Endothelial cell of umbilical vein (primary cell): ENCODE measurements around the gene DAZL. TPM values are rescaled to one million over a fixed set of nuclear protein-coding genes. Genes with fewer than 3 reads are reported as not detected.

Source experiments
- BruUV-seq: library from RNA; stranded (reverse); fragments of 400-500 nt; replicated peaks from 2 replicates; lab custom pipeline; 2021; lab: Mats Ljungman, UMichigan
- CTCF ChIA-PET: fragments of 300-600, 350-600 bp; sonication (Branson Sonifier 250); formaldehyde crosslinking; loops from one replicate; lab custom pipeline; 2021; ENCODE audit warnings: antibody characterized with exemption, inconsistent platforms; lab: Charles Lee
- POLR2A ChIA-PET: fragments of 300-600, 350-600 bp; sonication (Branson Sonifier 250); formaldehyde crosslinking; loops from one replicate; lab custom pipeline; 2021; ENCODE audit warnings: antibody characterized with exemption, inconsistent platforms; lab: Charles Lee
- DNase-seq: peaks from one replicate; pipeline ENCODE4 v3.0.0-alpha.2; 2011; ENCODE audit warnings: low read depth, low spot score
- FAIRE-seq: peaks from 2 replicates; lab custom pipeline; 2011; peaks lifted over from hg19 to GRCh38; lab: Jason Lieb, UNC
- H2AFZ ChIP-seq: 2 replicates; pipeline ENCODE4 v1.6.0; 2012; ENCODE audit warnings: low read depth, low read length, control low read depth, inconsistent platforms
- H3K27ac ChIP-seq: 2 replicates; pipeline ENCODE4 v1.5.1; 2011; ENCODE audit warnings: low read depth, mild to moderate bottlenecking, control low read depth, low read length, moderate library complexity; ENCODE audit not compliant: insufficient read depth
- H3K27me3 ChIP-seq, 2 experiments: 2 replicates each; pipeline versions ENCODE4 v1.6.0 to v1.6.1; 2011; ENCODE audit warnings: low read length in 2 of 2, mixed read lengths in 1 of 2; ENCODE audit not compliant: control insufficient read depth in 2 of 2, insufficient read depth in 2 of 2
- H3K36me3 ChIP-seq, 2 experiments: 2 replicates in 1 of 2; 3 replicates in 1 of 2; pipeline ENCODE4 v1.5.1; 2011; ENCODE audit warnings: low read length in 2 of 2, mild to moderate bottlenecking in 1 of 2, moderate library complexity in 1 of 2; ENCODE audit not compliant: control insufficient read depth in 2 of 2, insufficient read depth in 2 of 2; ENCODE audit errors: extremely low read depth in 1 of 2
- H3K4me1 ChIP-seq: 3 replicates; pipeline ENCODE4 v1.5.1; 2011; ENCODE audit warnings: mild to moderate bottlenecking, low read length; ENCODE audit not compliant: control insufficient read depth, insufficient read depth; ENCODE audit errors: extremely low read depth
- H3K4me2 ChIP-seq: 2 replicates; pipeline ENCODE4 v1.6.1; 2011; ENCODE audit warnings: low read length, control low read depth, mixed read lengths; ENCODE audit not compliant: insufficient read depth
- H3K4me3 ChIP-seq, 3 experiments: fragments of 200-600 bp in 1 of 3; sonication (generic), shearing (Covaris generic) in 1 of 3; replicated peaks in 1 of 3; 2 replicates each; pipeline ENCODE4 v1.5.1; 2011 to 2016; ENCODE audit warnings: control low read depth in 3 of 3, low read length in 3 of 3, mild to moderate bottlenecking in 2 of 3, inconsistent platforms in 1 of 3, low read depth in 1 of 3, moderate library complexity in 1 of 3; ENCODE audit not compliant: insufficient read depth in 1 of 3
- H3K79me2 ChIP-seq: 2 replicates; pipeline ENCODE4 v1.6.0; 2012; ENCODE audit warnings: low read length, inconsistent platforms; ENCODE audit not compliant: control insufficient read depth, insufficient read depth
- H3K9ac ChIP-seq: replicated peaks from 2 replicates; pipeline ENCODE3; 2011; ENCODE audit warnings: low read length, control low read depth; ENCODE audit not compliant: insufficient read depth; ENCODE audit errors: extremely low read depth
- H3K9me1 ChIP-seq: replicated peaks from 3 replicates; pipeline ENCODE4 v1.6.0; 2011; ENCODE audit warnings: mild to moderate bottlenecking, low read length; ENCODE audit not compliant: control insufficient read depth, insufficient read depth; ENCODE audit errors: extremely low read depth
- H3K9me3 ChIP-seq: replicated peaks from 2 replicates; pipeline ENCODE4 v1.5.1; 2012; ENCODE audit warnings: low read length, inconsistent platforms; ENCODE audit not compliant: control insufficient read depth, insufficient read depth
- H4K20me1 ChIP-seq: replicated peaks from 2 replicates; pipeline ENCODE3; 2011; ENCODE audit warnings: mild to moderate bottlenecking, low read length; ENCODE audit not compliant: control insufficient read depth, insufficient read depth; ENCODE audit errors: extremely low read depth
- CTCF ChIP-seq, 2 donors: IDR thresholded peaks; 1 replicate in 1 of 2; 2 replicates in 1 of 2; pipeline ENCODE4 v1.5.1; 2011; ENCODE audit warnings: low read length in 2 of 2, mild to moderate bottlenecking in 2 of 2, moderate library complexity in 2 of 2, control low read depth in 1 of 2, inconsistent platforms in 1 of 2, low read depth in 1 of 2; ENCODE audit not compliant: insufficient read depth in 1 of 2; ENCODE audit errors: extremely low read depth in 1 of 2
- EZH2 ChIP-seq: IDR thresholded peaks from 2 replicates; pipeline ENCODE4 v1.6.1; 2012; ENCODE audit warnings: borderline replicate concordance, low read depth, mild to moderate bottlenecking, moderate library complexity, low read length, inconsistent platforms; ENCODE audit not compliant: severe bottlenecking
- FOS ChIP-seq: IDR thresholded peaks from 2 replicates; pipeline ENCODE4 v1.6.1; 2011; ENCODE audit warnings: mild to moderate bottlenecking, low read length, moderate library complexity, borderline replicate concordance; ENCODE audit not compliant: insufficient read depth
- GATA2 ChIP-seq: IDR thresholded peaks from 2 replicates; pipeline ENCODE4 v1.7.0; 2011; ENCODE audit warnings: low read depth, mild to moderate bottlenecking, moderate library complexity, mixed read lengths, low read length; ENCODE audit not compliant: insufficient read length, insufficient read depth
- JUN ChIP-seq: IDR thresholded peaks from 2 replicates; pipeline ENCODE4 v1.6.1; 2011; ENCODE audit warnings: borderline replicate concordance, low read depth; ENCODE audit not compliant: insufficient read length, insufficient read depth
- MYC ChIP-seq: IDR thresholded peaks from one replicate; pipeline ENCODE4 v1.6.1; 2011; ENCODE audit warnings: mild to moderate bottlenecking, low read depth, low read length
- POLR2A ChIP-seq: IDR thresholded peaks from 2 replicates; pipeline ENCODE4 v1.6.1; 2012; ENCODE audit warnings: low read depth, mild to moderate bottlenecking, control low read depth, low read length
- POLR2AphosphoS5 ChIP-seq: IDR thresholded peaks from 2 replicates; pipeline ENCODE4 v1.6.1; 2012; ENCODE audit warnings: low read depth, mild to moderate bottlenecking, control low read depth, low read length, moderate library complexity; ENCODE audit not compliant: insufficient read depth
- dilution Hi-C: fragments of 300-500 bp; cut with MboI; formaldehyde crosslinking; loops from one replicate; pipeline ENCODE4 v1.15.0; 2019; ENCODE audit warnings: low sequenced_read_pairs; ENCODE audit not compliant: extremely low pct_ligation_motif_present
- intact Hi-C: fragments of 100-400 bp; cut with micrococcal nuclease; formaldehyde crosslinking; loops from one replicate; pipeline ENCODE4 v1.10.0; 2022
- polyA plus RNA-seq, 4 experiments: library from polyadenylated mRNA; depleted of rRNA in 3 of 4; stranded (reverse) in 3 of 4; unstranded in 1 of 4; fragments of >200 nt; gene quantifications; 2 replicates each; pipeline versions ENCODE4 v1.2.1 to v1.2.3, GENCODE V29; 2011 to 2012; ENCODE audit warnings: missing spikeins in 1 of 4
- total RNA-seq: library from RNA; stranded (reverse); gene quantifications from 2 replicates; pipeline ENCODE4 v1.2.3, GENCODE V29; 2021
- TF ChIP-seq, protein P1 (sequence below): IDR thresholded peaks from 2 replicates; pipeline ENCODE4 v1.6.1; 2011; ENCODE audit not compliant: insufficient read depth, insufficient read length

Gene DAZL
- total and polyA plus RNA-seq, 2 donors (not counting 3 experiments of a cell fraction or from before 2014, with no cell fraction given): not detected

- no peaks in the 10 kb centered on the region for H4K20me1 ChIP-seq
- no peak for DNase-seq
- dilution Hi-C loops: no loop called here
- H3K9me1 ChIP-seq: no peaks in the 10 kb centered on the region
- no peaks in the 10 kb centered on the region for H3K9me3 ChIP-seq
- no peak for FAIRE-seq
- ChIA-PET CTCF (interaction anchor here (1.2 kb wide), 1 partner anchor 24 kb away, joined by 3 read pairs; no protein-coding TSS in a partner anchor), POLR2A (no interaction called here)
- H2AFZ ChIP-seq: no peak overlapping the region
- no peak overlapping the region for H3K27ac ChIP-seq
- intact Hi-C loops: no loop called here
- no peak overlapping the region for H3K9ac ChIP-seq
- no peak for TF ChIP-seq EZH2
- no peak for TF ChIP-seq POLR2A
- TF ChIP-seq JUN: no peak
- TF ChIP-seq POLR2AphosphoS5: no peak
- no peak for TF ChIP-seq MYC
- TF ChIP-seq, protein P1, sequence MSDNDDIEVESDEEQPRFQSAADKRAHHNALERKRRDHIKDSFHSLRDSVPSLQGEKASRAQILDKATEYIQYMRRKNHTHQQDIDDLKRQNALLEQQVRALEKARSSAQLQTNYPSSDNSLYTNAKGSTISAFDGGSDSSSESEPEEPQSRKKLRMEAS: no peak
- no peak for TF ChIP-seq FOS
- TF ChIP-seq CTCF (IDR thresholded peaks at IDR 0.05; ENCODE audit: extremely low read depth in 1 of 2, insufficient read depth in 1 of 2, low read depth in 1 of 2, low read length in 2 of 2): no peak
- TF ChIP-seq GATA2: no peak
- H3K79me2 ChIP-seq: no peaks in the 10 kb centered on the region
- no peaks in the 10 kb centered on the region for H3K4me1 ChIP-seq
- no peak overlapping the region for H3K4me3 ChIP-seq
- no TSS peak for BruUV-seq
- peaks cover 0 to 2% of the 10 kb centered on the region in 2 experiments for H3K27me3 ChIP-seq
- no peak overlapping the region for H3K4me2 ChIP-seq
- H3K36me3 ChIP-seq: no peaks in the 10 kb centered on the region
Measured at GRCh38 chr3:16633948-16634347, 28.7 kb upstream of the DAZL start.
